ENCODE measurements around the gene CNOT4.

CNOT4 gene

DNA sequence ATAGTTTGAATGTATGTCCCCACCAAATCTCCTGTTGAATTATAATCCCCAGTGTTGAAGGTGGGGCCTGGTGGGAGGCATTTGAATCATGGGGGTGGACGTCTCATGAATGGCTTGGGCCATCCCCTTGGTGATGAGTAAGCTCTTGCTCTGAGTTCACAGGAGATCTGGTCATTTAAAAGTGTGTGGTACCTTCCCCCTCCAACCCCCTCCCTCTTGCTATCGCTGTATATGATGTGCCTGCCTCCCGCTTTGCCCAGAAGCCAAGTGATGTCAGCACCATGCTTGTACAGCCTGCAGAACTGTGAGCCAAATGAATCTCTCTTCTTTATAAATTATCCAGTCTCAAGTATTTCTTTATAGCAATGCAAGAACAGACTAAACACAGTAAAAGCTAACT lies 103.0 kb downstream of the CNOT4 start:
- no peak for DNase-seq (ENCODE audit: extremely low read depth in 1 of 2, low read depth in 1 of 2)

DNA sequence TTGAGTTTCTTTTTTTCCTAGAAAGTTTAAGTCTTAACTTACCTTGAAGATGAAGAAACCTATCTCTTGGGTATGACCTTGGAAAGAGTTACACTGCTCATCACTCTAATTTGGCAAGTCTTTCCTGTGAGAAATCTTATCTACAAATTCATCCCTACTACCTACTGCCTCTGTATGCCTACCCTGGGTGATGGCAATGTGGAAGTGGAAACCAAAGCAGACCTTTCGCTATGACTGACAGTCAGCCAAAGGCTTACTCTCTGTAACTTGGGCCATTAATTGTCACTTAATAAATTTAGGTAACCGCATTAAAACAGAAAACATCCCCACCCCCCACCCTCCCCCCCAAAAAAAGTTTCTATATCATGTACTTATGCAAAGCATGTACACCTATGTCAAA lies 103.9 kb downstream of the CNOT4 start:
- no peak for DNase-seq (ENCODE audit: extremely low read depth in 1 of 2, low read depth in 1 of 2)

DNA sequence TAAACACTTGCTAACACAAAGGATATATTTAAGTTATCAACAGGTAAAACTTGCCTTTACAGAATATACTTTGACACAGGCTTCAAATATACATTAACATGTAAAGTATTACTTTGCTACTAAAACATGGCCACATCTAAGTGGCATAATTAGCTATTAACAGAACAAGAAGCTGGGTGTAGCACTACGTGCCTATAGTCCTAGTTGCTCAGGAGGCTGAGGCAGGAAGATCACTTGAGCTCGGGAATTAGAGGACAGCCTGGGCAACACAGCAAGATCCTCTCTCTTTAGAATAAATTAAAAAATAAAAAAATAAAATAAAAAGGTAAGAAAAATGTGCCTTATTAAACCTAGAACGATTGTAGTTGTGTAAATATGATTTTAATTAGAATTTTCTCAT lies 106.6 kb downstream of the CNOT4 start:
- no peak for DNase-seq (ENCODE audit: extremely low read depth in 1 of 2, low read depth in 1 of 2)

DNA sequence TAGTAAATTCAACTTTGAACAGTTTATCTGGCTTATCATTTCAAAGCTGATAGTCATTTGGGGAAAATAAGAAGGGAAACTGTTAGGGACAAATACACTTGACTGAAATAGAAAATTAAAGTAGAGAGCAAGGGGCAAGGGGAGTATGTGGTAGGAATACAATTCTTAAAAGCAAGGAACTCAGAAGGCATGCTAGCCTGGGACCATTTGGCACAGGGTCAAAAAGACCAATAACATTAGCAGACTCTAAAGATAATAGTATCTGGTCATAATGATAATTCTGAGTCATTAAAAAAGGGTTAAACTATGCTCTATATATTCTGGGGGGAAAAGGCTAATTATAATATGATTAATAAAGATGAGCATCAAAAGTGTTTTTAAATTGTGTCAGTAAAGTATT lies 112.2 kb downstream of the CNOT4 start:
- no peak for DNase-seq (ENCODE audit: extremely low read depth in 1 of 2, low read depth in 1 of 2)

DNA sequence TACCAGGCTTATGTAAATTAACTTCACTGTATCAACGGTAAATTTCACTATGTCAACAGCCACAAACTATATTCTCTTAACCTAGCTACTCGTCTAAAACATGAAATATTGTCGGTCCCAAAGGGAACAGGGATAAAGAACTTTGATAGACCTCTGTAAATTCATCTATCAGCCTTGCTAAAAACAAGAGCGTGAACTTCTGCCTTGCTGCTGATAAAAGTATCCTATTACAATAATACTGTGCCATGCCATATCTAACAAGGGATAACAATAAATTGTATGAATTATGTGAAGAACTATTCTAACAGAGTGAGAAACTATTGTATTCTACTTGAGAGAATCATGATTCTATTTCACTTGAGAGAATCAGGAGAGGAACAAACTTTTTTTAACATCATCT lies 117.2 kb downstream of the CNOT4 start:
- no peak for DNase-seq (ENCODE audit: extremely low read depth in 1 of 2, low read depth in 1 of 2)

DNA sequence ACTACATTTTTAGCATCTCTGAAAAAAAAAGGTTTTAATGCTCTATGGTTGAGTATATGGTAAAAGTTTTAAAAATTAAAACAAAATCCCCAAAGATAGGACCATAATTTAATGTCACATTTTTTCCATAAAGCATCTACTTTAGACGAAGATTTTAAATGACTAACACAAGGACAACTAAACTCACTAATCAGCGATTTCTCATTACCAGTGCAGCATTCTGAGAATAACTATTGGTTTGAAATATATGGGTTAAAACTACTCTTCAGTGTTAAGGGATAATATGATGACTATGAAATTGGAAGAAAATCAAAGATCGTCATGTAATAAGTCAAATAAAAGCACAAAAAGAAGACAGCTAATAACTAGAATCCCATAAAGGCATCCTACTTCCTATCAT lies 118.4 kb downstream of the CNOT4 start:
- DNase-seq (ENCODE audit: extremely low read depth in 1 of 2, low read depth in 1 of 2), result no peak

DNA sequence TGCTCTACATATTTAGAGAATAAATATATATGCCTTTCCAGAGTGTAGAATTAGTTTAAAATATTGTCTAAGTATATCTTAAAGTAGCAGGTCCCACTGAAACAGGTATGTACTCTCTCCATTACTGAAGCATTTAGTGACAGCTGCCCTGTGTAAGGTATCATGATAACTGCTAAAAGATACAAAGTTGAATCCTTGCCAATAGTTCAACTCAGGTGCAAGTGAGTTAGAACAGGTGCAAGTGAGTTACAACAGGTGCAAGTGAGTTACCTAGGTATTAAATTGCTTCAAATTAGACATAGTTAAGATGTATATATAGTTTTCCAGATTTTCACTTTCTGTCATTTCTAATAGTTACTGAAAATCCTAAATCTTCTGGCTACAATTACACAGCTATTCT lies 119.1 kb downstream of the CNOT4 start:
- DNase-seq (ENCODE audit: extremely low read depth in 1 of 2, low read depth in 1 of 2), result no peak

DNA sequence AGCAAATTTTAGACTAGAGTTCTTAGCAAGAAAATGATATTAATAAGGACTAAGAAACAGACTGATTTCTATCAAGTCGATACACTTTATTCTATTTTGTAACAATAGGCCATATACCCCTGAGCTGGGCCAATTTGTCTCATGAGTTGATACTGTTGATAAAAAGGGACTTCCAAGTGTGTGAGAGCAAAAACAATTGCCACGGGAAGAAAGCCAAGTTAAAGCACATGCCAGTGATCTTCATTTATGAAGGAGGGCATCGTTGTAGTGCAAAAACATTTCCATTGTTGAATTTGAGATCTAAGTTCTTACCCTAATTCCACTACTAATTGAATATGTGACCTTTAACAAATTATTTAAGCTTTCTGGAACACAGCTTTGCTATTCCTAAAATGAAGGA lies 119.9 kb downstream of the CNOT4 start:
- DNase-seq (ENCODE audit: extremely low read depth in 1 of 2, low read depth in 1 of 2), result no peak

DNA sequence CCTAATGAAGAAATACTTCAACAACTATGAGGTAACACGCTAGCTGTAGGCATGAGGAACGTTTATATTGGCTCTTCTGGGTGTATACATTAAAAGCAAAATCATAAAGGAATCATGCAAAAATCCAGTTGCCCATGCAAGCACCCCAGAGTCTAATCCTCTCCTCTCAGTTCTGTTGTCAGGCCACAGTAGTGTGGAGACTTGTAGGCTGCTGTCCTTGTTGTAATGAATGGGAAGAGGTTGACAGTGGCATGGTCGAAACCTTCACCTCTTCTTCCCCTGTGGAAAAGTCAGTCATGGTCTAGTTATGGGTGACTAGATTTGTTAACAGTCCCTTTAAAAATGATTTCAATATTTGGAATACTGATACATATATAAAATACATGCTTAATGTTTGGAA lies 121.3 kb downstream of the CNOT4 start:
- no peak for DNase-seq (ENCODE audit: extremely low read depth in 1 of 2, low read depth in 1 of 2)

DNA sequence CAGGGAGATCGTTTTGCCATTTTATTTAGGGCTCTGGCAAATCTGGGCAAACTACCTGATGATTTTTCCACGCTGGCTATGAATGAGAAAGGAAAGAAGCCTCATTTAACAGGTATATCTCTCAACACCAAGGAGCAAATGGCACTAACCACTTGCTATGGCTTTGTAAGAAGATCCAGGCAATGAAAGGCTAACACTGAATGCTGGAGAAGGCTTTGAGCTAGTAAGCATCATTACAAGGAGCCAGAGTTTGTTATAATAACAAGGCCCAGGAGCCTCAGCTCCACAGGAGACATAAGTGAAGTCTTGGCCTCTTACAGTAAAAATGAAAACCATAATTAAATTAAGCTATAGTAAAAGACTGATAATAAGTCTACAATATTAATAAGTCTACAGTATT lies 123.1 kb downstream of the CNOT4 start:
- no peak for DNase-seq (ENCODE audit: extremely low read depth in 1 of 2, low read depth in 1 of 2)

DNA sequence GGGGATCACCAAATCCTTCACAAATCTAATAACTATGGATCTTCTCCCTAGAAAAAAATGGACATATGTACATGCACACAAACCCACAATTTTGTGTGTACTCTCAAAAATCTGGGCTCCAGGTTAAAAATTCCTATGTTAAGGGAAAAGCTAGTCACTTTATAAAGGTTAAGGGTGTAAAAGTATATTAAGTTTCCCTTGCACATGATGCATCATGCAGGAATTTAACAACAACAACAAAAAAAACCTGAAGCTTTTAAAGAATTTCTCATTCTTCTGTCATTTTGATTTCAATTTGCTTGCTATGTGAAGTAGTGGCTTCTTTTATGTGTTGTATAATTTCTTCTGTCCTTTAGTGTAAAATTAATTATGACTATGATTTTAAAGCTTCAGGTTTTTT lies 123.7 kb downstream of the CNOT4 start:
- no peak for DNase-seq (ENCODE audit: extremely low read depth in 1 of 2, low read depth in 1 of 2)

DNA sequence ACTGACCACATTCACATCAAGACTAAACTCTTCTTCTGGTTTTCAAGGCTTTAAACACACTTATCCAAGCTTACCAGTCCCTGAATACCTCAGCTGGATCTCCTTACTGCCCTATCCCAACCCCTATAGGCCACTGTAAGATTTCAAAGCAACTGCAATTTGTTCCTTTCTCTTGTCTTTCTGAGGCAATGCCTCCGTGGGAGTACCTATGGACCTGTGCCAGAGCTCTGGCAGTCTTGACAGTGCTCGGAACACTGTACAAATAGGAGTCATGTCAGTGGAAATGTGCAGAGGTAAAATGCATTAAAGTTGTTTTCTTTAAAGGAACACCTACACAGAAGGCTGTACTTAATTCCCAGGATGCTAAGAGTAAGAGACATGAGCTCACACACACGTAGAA lies 124.7 kb downstream of the CNOT4 start:
- no peak for DNase-seq (ENCODE audit: extremely low read depth in 1 of 2, low read depth in 1 of 2)

DNA sequence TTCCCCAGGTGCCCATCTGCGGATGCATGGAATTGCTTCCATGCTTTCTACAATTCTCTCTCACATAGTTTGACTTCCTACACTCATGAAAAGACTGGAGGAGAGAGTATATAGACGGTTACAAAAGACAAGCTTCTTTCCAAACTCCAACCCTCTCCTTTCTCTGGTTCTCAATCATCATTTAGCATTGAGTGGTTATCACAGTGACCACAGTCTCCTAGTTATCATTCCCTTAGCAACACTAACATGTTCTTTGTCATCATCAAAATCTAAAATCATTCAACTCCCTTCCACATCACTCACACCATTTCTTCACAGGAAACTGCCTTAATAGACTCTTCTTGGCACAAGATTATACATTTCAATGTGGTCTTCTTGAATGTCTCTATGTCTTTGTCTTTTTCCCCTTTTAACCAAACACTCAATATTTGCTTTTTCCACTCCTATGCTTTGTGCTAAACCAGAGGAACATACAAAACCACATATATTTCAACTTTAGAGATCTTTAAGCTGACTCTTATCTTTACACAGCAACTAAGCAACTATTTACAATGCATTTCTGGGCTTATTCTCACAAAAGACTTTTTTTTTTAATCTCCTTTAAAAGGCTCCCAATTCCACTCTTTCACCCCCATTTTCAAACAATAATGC lies 126.3 kb downstream of the CNOT4 start:
- no peak for DNase-seq (ENCODE audit: extremely low read depth in 1 of 2, low read depth in 1 of 2)

DNA sequence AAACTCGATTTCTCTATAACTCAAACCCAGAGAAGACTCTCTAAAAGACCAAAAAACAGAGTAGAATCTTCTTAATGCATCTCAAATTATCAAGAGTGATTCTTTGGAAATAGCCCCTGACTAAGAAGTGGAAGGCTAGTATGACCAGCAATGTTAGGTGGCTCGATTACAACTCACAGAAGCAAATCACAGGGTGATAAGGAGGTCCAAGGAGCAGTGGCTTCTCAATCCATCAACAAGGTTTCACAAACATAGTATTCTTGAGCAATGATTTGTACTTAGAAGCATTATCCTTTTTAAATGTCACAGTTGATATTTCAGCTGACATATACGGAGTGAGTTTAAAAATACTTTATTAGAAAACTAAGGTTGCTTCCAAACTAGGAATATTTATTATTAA lies 127.7 kb downstream of the CNOT4 start:
- no peak for DNase-seq (ENCODE audit: extremely low read depth in 1 of 2, low read depth in 1 of 2)

DNA sequence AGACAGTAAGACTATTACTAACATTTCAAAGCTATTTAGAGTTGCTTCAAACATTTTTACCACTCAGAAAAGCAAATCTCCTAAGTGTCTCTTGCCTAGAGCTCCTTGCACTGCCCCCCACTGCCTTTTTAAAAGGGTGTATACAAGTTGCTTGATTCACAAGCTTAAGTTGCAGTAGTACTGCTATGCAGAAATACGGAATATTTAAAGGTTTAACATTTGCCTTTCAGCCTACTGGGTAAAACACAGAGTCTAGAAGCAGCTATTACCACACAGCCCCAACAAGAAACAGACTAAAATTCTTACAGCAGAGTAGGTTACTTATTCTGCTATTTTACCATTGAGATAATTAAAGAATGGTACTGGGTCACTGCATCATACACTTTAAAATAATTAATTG lies 128.5 kb downstream of the CNOT4 start:
- DNase-seq (ENCODE audit: extremely low read depth in 1 of 2, low read depth in 1 of 2), result no peak

DNA sequence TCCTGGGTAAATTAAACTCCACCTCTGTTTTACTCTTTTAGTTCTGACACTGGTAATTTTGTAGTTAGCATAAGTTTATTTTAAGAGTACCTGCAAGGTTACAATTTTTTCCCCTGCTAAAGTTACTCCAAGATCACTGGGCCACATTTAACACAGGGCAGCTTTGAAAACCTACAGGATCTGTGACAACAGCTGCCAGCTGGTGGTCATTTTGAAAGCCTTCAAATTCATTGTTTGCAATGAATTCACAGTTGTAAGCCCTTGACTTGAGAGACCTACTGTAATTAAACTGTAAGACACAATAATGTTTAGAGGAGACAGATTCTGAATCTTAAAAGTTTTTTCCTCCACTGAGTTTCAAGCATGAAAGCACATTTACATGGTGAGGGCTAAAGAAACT lies 129.6 kb downstream of the CNOT4 start:
- DNase-seq (ENCODE audit: extremely low read depth in 1 of 2, low read depth in 1 of 2), result no peak

DNA sequence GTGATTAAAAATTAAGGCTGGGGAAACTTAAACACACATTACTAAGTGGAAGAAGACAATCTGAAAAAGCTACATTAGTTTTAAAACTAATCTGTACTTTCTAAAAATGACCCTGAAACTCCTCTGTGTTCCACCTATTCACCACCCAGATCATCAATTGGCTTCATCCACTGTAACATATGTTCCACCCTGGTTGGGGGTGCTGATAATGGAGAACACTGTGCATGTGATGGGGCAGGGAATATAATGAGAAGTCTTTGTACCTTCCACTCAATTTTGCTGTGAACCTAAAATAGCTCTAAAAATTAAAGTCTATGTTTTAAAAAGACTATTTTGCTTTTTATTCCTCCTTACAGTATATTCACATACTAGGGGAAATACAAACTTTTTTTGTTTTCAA lies 132.7 kb downstream of the CNOT4 start:
- no peak for DNase-seq (ENCODE audit: extremely low read depth in 1 of 2, low read depth in 1 of 2)

DNA sequence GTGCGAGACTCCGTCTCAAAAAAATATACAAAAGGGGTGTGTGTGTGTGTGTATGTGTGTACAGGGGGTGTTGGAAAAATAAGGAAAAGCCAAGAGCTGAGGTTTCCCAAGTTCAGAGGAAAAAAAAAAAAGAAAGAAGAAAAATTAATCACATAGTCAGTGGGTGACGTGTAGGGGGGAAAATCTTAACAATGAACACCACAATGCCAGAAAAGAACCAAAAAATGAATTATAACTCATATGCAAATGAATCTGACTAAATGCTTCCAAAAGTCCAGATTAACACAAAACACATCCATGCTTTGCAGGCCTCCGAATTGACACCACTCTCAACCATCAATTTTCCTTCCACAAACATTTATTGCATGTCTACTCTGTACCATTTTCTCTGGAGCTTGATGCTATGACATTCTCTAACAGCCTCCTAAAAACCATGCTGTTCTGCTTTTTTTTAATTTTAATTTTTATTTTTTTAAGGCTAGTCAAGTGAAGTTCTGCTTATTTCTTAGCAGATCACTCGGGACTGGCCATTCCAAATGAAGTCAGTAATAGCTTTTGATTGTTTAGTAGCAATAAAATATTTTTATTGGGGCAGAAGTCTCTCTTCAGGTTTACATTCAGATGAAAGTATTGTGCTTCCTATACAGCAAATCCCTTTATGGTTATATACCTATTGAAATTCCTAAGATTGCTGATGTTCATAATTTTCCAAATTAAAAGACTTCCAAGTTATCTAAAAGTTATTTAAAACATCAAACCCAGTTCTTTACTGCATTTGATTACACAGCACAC lies 133.8 kb downstream of the CNOT4 start:
- DNase-seq (ENCODE audit: extremely low read depth in 1 of 2, low read depth in 1 of 2), result no peak

DNA sequence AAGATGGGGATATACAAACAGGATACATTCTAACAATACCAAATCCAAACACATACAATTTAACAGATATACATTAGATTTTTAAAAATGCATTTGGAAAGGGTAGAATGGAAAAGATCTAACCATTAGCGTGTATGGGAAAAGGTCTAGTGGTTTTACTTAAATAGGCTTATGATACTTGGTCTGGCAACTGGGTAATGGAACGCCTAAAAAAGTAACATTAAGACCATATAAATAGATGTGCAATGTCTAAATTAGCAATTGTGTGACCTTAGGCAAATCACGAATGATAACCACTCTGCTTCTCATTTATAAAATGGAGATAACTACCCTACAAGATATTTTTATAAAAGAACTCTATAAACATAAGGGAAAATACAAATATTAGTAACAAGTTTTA lies 135.2 kb downstream of the CNOT4 start:
- no peak for DNase-seq (ENCODE audit: extremely low read depth in 1 of 2, low read depth in 1 of 2)

DNA sequence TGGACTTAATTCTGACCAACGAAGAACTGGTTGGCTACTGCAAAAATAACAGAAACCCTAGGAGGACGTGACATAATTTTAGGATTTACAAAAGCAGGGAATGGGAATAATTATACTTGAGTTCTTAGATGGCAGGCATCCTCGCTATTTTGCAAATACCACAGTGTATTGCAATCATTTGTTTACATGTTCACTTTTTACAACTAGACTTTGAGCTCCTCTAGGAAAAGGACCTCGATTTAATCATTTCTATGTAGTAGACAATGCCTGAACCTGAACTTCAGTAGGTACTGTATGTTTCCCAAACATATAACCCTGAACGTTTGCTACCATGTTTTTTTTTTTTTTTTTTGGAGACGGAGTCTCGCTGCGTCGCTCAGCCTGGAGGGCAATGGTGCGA lies 137.7 kb downstream of the CNOT4 start:
- DNase-seq (ENCODE audit: extremely low read depth in 1 of 2, low read depth in 1 of 2), result no peak

DNA sequence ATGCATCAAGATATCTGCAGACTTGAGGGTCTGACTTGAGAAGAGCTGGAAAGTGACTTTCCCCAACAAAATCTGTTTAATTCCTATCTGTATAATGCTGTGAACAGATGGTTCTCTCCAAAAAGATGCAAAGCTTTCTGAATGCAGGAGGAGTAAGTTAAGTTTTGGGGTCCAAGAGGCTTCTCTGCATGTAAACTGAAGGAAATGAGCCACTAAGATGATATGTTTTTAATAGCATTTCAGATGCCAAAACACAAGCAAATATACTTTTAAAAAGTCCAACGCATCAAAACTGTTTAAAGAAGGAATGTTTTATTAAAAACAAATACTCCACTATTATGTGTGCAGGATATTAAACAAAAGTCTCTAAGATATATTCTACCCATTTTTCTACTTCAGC lies 139.2 kb downstream of the CNOT4 start:
- DNase-seq (ENCODE audit: extremely low read depth in 1 of 2, low read depth in 1 of 2), result no peak

DNA sequence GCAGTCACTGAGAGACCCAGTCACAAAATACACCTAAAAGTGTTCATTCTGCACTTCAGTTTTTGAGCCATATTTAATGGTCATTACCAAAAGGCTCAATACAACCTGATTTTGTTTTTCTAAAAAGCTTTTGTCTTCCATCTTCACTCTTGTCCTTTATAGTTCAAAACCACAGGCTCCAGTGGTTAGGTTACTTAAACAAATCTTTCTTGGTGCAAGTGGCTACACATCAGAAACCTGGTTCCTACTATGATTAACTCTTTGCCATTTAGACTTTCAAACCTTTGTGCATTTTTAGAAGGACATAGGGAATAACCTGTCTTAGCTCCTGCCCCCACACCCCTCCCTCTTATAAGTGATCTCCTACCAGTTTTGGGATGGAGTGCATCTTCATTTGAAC lies 140.5 kb downstream of the CNOT4 start:
- DNase-seq (ENCODE audit: extremely low read depth in 1 of 2, low read depth in 1 of 2), result no peak

Data from stimulated activated CD8-positive, alpha-beta memory T cell treated with anti-CD3 and anti-CD28 coated beads, Interleukin-7, amount 100 ng/mL, for 48 hours (primary cell).